ENCODE data around the gene OPN4. TPM values are rescaled to one million over a fixed set of nuclear protein-coding genes. Genes with fewer than 3 reads are reported as not detected.
A peak's percentile ranks its signal among the peaks of the same experiment; 100 is the strongest.

Gene OPN4
- total RNA-seq, 1 experiment from 2014 or later, result not detected

DNA sequence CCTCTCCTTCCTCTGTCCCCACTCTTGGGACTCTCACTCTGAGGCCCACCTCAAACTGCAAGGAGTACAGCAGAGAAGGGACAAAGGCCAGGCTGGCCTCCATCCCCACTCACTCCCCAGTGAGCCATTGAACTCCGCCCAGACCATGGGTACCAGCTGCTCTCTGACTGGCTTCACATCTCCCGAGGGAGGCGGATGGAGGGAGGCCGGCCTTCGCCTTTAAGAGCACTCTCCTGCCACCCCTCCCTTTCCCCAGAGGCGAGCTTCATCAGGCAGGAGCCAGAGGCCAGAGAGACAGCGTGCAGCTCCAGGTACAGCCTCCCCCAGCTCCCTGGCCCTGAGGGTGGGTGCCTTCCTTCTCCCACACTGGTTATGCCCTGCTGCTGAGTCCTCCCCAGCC is 12.2 kb downstream of the OPN4 start:
- ATAC-seq (no peak), DNase-seq (no peak)

DNA sequence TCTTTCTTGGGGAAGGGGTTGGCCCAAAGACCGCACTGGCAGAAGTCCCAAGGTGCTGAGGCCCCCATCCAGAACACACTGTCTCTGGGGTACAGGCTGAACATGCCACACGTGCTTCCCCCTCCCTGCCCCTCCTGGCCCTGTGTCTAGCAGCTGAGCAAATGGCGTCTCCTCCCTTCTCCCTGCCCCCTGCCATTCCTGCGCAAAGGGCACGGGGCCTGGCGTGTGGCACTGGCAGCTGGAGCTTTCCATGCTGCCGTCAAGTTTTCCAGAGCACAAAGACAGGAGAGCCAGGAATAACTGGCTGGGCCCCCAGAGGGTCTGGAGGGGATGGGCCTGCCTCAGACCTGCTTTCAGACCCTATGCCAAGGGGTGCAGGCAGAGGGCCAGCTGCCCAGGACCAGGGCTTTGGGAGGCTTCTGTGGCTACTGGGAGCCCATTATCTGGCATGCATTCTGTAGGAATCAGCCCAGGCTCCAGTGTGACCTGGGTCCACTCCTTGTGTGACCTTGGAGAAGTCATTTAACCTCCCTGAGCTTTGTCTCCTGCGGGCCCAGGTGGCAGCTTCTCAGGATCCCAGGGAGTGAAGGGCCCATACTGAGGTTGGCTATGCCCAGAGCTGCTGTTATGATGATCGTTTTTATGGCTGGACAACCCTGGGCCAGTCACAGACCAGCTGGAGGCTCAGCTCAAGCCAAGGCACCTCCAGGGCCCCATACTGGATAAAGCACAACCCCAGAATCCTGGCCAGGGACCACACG is 13.3 kb downstream of the OPN4 start:
- TF ChIP-seq CTCF (conservative IDR thresholded peaks at IDR 0.05; ENCODE audit: low read depth, low read length), result no peak
- TF ChIP-seq EZH2 (IDR thresholded peaks at IDR 0.05; ENCODE audit: low read length, unreplicated experiment), result no peak
- TF ChIP-seq EZH2phosphoT487 (IDR thresholded peaks at IDR 0.05; ENCODE audit: borderline replicate concordance, low read length), result no peak
- intact Hi-C loops (cut with micrococcal nuclease), result no loop called here
- H3K4me1 ChIP-seq (ENCODE audit: insufficient read depth, low read length), result peaks cover 56% of the 10 kb centered on the region
- peak overlapping the region; percentile 71 for H3K4me2 ChIP-seq (ENCODE audit: low read length)
- H3K27me3 ChIP-seq (ENCODE audit: low read length), result no peaks in the 10 kb centered on the region
- H3K9me3 ChIP-seq (ENCODE audit: low read length), result no peaks in the 10 kb centered on the region
- H3F3A ChIP-seq (ENCODE audit: low read length, unreplicated experiment), result no peaks in the 10 kb centered on the region
- DNase-seq (no peak), ATAC-seq (no peak; the same call in 1 of the 2 replicates)
- POLR2A ChIA-PET (ENCODE audit: unreplicated experiment), result no interaction called here
- H4K20me1 ChIP-seq (ENCODE audit: low read length), result no peaks in the 10 kb centered on the region
- no peaks in the 10 kb centered on the region for H3K9me2 ChIP-seq (replicated peaks; ENCODE audit: low read length)
- no peak overlapping the region for H2AFZ ChIP-seq (ENCODE audit: low read length)
- CTCF ChIA-PET, result no interaction called here
- H3K79me2 ChIP-seq (ENCODE audit: low read length), result no peaks in the 10 kb centered on the region
- BruUV-seq (replicated peaks), result no TSS peak
- no peak overlapping the region for H3K27ac ChIP-seq (ENCODE audit: low read length)
- H3K9ac ChIP-seq (ENCODE audit: low read length), result no peak overlapping the region
- H3K36me3 ChIP-seq (ENCODE audit: low read depth, low read length), result no peaks in the 10 kb centered on the region
- no peak overlapping the region for H3K4me3 ChIP-seq (ENCODE audit: low read length)

More for the DNA sequence above, 12.2 kb downstream of the OPN4 start:
- H3K4me2 ChIP-seq (ENCODE audit: low read length), result no peak overlapping the region
- H3K4me1 ChIP-seq (ENCODE audit: insufficient read depth, low read length), result peaks cover 54% of the 10 kb centered on the region
- H3K4me3 ChIP-seq (ENCODE audit: low read length), result no peak overlapping the region
- TF ChIP-seq CTCF (conservative IDR thresholded peaks at IDR 0.05; ENCODE audit: low read depth, low read length) (no peak), EZH2 (IDR thresholded peaks at IDR 0.05; ENCODE audit: low read length, unreplicated experiment) (no peak), EZH2phosphoT487 (IDR thresholded peaks at IDR 0.05; ENCODE audit: borderline replicate concordance, low read length) (no peak)
- H3F3A ChIP-seq (ENCODE audit: low read length, unreplicated experiment), result no peaks in the 10 kb centered on the region
- H4K20me1 ChIP-seq (ENCODE audit: low read length), result no peaks in the 10 kb centered on the region
- H3K9ac ChIP-seq (ENCODE audit: low read length), result no peak overlapping the region
- H2AFZ ChIP-seq (ENCODE audit: low read length), result no peak overlapping the region
- H3K27ac ChIP-seq (ENCODE audit: low read length), result no peak overlapping the region
- BruUV-seq (replicated peaks), result no TSS peak
- H3K27me3 ChIP-seq (ENCODE audit: low read length), result no peaks in the 10 kb centered on the region
- no peaks in the 10 kb centered on the region for H3K36me3 ChIP-seq (ENCODE audit: low read depth, low read length)
- no peaks in the 10 kb centered on the region for H3K9me3 ChIP-seq (ENCODE audit: low read length)
- intact Hi-C loops (cut with micrococcal nuclease), result no loop called here
- ChIA-PET POLR2A (ENCODE audit: unreplicated experiment) (no interaction called here), CTCF (no interaction called here)
- H3K9me2 ChIP-seq (replicated peaks; ENCODE audit: low read length), result no peaks in the 10 kb centered on the region
- no peaks in the 10 kb centered on the region for H3K79me2 ChIP-seq (ENCODE audit: low read length)

All from PC-3 (cell line).